Activated T-cell treated with anti-CD3 and anti-CD28 coated beads for 1 hour (primary cell): Measurements from ENCODE around the gene CATSPER4.

Source experiments
- DNase-seq: peaks from one replicate; pipeline ENCODE4 v3.0.0-alpha.2; 2020; ENCODE audit warnings: low read depth

The CATSPER4 gene

DNA sequence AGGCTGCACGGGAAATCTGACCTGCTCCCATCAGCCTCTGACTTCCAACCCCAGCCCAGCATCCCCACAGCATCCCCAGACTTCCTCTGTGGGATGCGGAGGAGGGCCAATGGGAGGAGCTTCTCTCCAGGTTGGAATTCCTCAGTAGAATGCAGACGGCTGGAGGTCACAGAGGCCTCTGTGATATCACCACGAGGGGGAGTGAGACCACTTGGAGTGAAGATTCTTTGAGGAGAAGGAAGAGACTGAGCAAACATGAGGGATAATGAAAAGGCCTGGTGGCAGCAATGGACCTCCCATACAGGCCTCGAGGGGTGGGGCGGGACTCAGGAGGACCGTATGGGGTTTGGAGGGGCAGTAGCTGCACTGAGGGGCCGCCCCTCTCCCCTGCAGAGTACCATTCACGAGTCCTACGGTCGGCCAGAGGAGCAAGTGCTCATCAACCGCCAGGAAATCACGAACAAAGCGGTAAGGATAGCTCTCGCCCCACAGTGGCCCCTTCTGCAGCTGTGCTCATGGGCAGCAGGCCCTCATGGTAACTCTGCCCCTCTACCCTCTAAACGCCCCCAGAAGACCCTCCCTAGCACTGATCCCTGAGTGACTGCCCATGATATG lies at the start of gene CATSPER4:
Gene CATSPER4, plus strand, starts transcription at position 230 of the 615 bp plus-strand sequence. Its CDS starts 26 bp downstream, at position 256.
- DNase-seq: no peak

DNA sequence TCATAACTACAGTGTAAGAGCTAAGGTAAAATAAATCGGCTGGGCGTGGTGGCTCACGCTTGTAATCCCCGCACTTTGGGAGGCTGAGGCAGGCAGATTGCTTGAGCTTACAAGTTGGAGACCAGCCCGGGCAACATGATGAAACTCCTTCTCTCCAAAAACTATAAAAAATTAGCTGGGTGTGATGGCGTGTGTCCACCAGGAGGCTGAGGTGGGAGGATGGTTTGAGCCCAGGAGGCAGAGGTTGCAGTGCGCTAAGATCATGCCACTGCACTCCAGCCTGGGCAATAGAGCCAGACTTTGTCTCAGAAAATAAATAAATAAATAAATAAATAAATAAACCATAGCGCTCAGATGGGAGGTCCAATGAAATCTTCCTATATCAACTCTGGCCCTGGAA lies 48.2 kb upstream of the CATSPER4 start:
- DNase-seq: no peak

DNA sequence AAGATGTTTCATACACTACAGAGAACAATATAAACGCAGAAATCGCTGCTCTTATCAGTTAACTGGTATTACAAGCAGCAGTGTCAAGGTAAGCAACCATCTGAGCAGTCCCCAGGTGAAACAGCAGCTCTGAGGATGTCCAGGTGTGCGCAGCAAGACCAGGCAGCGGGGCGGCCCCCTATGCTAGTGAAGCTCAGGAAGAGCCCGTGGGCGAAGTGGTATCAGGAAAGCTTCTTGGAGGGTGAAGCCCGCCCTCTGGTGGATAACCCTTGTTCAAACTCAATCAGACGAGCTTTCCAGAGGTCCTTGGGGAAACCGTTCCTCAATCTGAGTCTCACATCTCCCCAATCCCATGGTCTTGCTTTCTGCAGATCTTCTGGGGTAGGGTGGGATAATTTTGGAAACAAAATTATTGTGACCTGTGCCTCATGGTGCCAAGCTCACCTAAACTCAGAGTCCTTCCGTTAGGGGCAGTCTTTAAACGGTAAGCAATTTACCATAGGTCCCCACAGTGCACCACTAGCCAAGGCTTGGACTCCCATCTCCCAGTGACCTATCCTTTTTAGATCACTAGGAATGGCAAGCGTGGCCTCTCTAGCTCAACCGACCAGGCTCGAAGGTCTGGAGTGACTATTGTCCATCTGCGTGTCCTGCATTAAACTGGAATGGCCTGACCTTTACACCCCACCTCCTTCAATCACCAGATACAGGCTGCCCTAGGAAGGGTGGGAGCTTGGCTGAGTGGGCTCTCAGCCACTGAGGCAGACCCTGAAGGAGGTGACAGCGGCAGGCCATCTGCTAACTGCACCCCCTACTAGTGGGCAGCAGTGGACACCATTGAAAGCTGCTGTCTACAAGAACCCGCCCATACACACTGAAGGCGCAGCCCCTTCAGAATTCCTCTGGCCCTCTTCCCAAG lies 45.1 kb upstream of the CATSPER4 start:
- DNase-seq: peak; percentile 69

DNA sequence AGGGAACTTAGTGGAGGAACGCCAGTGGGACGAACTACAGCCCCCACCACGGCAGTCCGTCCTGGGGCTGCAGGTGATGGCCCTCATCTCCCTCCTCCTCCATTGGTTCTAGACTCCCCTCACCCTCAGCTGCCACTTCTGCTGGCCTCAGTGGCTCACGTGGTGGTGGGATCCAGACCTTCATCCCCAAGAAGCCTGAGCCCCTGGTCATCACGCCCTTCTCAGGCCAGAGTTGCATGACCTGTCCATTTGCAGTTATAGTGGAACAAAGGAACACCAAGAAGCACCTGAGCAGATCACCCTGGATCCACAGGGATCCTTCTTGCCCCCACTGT lies 44.5 kb upstream of the CATSPER4 start:
- no peak for DNase-seq

DNA sequence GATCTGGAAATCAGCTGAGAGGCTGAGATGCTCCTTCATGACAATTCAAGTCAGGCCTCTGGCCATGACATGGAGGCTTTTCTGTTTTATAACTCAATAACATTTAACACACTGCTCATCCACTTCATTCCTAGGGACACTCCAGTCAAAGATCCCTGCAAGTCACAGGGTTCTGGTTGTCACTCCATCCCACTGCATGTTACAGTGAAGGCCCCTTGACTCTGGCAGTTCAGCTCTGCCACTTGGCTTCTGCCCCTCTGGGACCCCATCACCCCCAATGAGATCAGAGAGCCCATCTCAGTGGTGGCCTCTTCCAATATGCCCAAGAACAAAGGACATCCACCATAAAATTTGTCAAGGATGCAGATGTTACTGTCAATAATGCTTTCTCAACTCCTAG lies 41.5 kb upstream of the CATSPER4 start:
- no peak for DNase-seq

DNA sequence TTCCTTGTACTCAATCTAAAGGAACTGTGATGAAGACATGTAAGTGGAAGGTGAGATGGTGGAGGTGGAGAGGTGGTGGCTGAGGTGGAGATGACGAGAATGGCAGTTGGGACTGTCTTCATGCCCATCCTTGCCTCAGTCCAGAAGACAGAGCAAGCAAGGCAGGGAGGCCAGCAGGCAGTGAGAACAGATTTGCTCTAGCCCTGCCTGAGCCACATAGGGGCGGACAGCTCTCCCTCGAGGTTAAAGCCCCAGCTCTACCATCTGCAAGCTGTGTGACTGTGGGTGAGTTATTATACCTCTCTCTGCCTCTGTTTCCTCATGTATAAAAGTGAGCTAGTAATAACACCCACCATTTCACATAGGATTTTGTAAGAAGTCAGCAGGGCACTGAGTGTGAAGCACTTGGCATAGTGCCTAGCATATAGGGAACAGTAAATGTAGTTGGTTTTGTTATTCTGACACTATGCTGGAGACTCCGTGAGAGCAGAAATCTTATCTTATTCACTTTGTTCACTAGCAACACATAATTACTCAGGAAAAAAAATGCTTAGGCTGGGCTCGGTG lies 36.4 kb upstream of the CATSPER4 start:
- DNase-seq: no peak

DNA sequence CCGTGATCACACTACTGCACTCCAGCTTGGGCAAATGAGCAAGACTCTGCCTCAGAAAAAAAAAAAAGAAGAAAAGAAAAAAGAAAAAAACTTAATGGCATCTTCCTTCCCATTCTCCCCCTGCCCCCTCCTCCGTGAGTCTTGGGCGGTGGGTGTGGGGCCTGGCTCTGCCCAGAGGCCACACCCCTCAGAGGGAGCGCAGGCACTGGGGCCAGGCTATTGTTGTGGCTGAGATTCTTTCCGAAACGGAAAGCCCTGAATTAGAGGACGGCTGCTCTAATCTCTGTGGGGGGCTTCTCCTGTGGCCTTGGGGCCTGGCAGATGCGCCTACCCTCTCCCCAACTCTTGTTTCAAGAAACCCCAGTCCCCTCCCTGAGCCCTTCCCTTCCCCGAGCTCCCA lies 35.7 kb upstream of the CATSPER4 start:
- no peak for DNase-seq

DNA sequence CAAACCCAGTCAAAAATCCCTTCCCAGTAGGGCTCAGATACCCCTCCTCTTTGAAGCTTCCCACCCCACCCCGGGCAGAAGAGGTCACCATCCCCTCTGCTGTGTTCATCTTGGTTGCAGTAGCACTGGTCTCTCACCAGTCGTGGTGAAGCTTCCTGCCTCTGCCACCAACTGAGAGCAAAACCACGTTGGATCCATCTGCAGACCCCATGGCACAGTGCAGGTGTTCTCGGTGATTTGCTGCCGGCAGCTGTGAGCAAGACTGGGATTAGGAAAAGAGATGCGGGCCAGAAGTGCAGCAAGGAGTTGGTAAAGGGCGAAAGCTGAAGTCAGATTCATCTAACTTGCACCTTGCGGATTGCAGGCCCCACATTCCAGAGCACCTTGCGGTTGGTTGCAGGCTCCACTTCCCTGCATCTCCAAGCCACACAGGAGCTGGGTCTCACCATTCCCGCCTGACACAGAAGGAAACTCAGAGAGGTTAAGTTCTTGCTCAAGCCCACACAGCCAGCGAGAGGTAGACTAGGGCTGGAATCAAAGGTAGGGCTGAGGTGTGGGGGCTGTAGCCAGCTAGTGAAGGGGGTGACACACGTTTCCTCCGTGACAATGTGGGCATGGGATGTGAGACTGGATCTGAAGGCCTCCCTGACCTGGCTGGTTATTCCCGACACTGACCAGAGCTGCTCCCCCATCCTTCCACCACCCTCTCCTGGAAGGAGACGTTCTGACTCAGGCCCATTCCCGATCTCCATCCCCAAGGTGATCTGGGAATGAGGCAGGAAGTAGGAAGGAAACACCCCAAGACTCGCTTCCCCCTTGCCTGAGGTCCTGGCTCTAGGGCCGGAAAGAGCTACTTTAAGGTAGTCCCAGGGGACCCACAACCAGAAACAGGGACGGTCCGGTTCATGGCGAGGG lies 34.8 kb upstream of the CATSPER4 start:
- no peak for DNase-seq

DNA sequence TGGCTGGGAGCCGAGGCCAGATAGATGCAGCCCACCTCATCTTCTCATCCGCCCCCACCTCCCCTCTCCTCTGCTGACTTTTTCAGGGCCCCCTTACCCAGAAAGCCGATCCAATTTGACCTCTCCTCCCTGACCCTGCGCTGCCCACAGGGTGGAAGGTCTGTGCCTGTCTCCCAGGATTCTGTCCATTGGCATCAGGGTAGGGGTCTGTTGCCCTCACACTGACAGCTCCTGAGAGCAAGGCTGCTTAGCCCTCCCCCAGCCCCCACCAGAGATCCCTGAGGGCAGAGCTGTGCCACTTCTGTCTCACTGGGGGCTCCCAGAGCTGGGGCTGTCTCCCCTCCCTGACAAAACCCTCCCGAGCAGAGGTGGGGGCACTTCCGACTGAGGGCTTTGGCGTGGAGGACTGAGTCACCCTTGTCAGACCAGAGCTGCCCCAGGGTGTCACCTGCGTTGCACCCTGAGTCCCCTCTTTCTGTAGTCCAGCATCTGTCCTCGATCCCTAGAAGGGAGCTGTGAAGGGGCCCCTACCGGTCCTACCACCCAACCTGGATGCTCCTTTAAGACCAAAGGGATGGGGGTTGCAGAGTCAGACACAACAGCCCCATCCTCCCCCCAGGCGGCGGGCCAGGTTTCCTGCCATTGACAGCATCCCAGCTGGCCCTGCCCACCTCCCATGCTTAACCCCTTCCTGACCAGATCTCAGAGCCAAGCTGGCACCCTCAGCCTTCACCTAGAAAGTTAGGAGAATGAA lies 33.9 kb upstream of the CATSPER4 start:
- no peak for DNase-seq

DNA sequence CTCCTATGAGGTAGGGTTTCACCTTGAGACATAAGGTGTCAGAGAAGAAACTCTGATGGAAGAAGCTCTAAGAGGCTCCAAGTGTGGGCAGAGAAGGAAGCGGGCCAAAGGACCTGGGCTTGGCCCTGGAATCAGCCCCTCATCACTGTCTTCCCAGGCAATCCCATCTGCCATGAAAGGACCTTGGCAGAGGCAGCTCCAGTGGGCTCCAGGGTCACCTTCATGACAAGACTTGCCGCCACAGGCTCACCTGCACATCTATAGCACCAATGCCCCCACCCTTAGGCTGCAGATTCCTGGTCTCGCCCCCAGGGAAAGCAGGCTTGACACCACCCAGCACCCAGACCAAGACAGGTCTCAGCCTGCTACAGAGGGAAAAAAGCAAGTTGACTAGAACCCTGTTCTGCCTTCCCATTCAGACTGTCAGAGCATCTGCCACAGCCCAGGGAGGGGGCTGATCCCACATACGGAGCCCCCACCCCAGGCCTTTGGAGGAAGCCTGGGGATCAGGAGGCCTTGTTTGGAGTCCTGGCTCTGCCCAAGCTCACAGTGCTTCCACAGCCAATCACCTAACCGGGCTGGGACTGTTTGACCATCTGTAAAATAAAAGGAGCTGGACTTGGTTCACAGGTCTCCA lies 32.0 kb upstream of the CATSPER4 start:
- DNase-seq: no peak

DNA sequence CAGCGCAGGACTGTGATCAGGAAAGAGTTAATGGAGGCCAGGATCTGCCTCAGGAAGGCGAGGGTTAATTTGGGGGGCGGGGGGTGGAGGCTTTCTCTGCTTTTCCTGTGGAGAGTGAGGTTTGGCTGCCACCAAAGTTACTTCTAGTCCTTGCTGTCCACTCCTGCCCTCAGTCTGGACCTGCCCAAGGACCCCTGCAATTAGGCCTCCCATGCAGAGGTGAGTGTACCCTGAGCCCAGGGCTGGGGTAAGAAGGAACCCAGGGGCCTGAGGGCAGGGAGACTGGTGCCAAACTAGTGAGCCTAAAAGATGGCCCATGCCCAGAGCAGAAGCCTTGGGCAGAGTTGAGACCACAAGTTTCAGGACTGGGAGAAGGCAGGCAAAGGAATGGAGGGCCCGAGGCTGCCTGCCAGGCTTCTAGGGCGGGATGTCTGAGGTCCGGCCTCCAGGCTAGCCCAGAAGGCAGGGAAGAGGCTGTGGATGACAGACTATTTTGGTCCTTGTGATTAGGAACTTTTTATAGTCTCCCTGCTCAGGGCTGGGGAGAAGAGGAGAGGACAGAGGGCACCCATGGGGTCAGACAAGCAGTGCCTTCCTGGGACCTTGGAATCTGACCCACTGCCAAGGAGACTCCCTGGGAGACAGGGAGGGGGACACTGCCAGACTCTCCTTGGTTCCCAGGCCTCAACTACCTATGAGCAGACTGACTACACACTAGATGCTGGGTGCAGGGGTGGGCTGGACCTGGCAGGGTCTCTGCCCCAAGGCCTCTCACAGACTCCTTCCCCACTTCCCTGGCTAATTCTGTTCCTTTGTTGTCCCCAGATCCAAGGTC lies 31.3 kb upstream of the CATSPER4 start, which contains the start of gene FAM110D:
Gene FAM110D, plus strand, starts transcription at position 172 of the 835 bp plus-strand sequence. CDS start 2,213 bp downstream, outside the sequence.
- DNase-seq: no peak

DNA sequence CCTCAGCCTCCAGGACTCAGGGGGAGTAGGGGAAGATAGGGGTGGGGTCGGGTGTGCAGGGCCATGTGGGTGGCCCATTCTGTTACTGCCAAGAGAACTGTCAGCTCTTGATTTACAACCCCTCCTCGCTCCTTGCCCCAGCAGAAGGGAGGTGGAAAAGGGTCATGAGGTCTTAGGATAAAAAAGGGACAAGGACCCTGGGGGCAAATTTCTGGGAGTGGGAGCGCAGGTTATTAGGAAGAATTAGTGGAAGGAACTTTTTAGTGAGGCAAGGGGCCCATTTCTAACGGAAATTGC lies 30.7 kb upstream of the CATSPER4 start:
- no peak for DNase-seq

DNA sequence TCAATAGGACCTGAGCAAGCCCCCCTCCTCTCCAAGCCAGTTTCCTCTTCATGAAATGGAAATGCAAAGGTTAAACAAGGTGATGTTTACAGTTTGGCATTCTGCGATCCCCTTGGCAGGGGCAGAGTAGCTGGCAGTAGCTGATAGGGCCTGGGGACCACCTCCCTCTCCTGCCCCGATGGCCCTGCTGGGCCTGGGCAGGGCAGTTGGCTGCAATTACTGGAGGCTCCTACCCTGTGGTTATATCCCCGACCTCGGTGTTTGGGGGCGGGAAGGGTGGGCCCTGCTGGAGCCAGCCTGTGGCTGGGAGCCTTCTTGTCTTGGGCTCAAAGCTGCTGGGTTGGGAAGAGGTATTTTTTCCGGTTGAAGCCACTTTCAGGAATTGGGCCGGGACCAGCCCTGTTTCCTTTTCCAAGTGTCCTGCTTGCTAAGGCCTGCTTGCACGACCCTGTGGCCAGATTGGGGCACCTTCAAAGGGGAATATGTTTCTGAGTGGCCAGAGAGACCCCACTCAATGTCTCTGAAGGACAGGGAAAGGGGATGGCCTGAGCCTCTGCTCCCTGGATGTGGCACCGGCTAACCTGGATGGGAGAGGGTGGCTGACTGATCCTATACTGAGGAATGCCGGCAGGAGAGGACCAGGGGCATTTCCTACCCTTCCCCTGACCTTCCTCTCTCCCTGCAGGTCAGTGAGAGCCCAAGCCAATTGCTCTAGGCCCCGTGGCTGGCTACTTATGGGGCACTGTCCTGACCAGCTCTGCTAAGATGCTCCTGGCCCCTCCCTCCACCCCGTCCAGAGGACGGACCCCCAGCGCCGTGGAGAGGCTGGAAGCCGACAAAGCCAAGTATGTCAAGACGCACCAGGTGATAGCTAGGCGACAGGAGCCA lies 29.6 kb upstream of the CATSPER4 start:
- no peak for DNase-seq

DNA sequence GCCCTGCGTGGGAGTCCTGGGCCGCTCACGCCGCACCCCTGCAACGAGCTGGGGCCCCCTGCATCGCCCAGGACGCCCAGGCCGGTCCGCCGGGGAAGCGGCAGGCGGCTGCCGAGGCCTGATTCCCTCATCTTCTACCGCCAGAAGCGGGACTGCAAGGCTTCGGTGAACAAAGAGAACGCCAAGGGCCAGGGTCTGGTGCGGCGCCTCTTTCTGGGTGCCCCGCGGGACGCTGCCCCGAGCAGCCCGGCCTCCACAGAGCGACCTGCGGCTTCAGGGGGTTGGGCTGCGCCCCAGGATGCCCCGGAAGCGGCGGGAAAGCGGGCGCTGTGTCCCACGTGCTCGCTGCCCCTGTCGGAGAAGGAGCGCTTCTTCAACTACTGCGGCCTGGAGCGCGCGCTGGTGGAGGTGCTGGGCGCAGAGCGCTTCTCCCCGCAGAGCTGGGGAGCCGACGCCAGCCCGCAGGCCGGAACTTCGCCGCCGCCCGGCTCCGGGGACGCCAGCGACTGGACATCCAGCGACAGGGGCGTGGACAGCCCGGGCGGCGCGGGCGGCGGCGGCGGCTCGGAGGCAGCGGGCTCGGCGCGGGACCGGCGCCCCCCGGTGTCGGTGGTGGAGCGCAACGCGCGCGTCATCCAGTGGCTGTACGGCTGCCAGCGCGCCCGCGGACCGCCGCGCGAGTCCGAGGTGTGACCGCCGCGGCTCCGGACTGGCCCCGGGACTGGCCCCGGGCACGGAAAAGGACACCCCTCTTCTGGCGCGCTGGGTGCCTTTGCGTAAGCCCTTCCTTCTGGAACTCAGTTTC lies 28.8 kb upstream of the CATSPER4 start:
- DNase-seq: no peak

DNA sequence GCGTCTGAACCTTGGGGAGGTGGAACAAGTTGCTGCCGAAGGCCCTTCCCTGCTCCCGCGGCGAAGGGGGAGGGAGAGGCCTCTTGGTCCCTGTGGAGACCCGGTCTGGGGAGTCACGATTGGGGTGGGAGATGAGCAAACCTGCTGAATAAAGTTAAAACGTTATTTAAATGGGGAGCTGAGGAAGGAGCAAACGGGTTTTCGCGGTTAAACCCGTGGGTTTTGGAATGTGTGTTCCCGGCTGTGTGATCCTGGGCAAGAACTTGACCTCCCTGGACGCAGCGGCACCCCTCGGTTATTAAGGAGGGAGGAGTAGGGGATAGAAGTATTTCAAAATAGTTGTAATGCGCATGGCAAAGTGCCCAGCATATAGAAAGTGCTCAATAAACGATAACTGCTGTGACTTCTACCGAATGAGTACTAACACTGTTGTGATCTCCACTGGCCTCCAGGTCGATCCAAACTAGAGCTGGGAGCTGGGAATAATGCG lies 28.1 kb upstream of the CATSPER4 start:
- no peak for DNase-seq

DNA sequence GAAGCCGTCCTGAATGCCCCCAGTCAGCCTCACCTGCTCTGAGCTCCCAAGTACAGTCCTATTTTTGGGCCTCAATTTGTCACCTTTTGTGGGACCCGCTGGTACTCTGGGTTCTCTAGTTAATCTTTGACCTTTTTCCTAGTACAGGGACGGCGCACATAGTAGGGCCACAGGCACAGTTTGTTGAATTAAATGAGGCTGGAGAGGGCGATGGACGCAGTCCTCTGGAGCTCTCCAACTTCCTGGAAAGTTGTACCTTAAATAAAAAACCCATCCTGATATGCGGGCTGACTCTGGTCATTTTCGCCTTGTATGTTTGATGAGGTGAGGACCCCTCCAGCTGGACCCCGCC lies 26.7 kb upstream of the CATSPER4 start:
- no peak for DNase-seq

DNA sequence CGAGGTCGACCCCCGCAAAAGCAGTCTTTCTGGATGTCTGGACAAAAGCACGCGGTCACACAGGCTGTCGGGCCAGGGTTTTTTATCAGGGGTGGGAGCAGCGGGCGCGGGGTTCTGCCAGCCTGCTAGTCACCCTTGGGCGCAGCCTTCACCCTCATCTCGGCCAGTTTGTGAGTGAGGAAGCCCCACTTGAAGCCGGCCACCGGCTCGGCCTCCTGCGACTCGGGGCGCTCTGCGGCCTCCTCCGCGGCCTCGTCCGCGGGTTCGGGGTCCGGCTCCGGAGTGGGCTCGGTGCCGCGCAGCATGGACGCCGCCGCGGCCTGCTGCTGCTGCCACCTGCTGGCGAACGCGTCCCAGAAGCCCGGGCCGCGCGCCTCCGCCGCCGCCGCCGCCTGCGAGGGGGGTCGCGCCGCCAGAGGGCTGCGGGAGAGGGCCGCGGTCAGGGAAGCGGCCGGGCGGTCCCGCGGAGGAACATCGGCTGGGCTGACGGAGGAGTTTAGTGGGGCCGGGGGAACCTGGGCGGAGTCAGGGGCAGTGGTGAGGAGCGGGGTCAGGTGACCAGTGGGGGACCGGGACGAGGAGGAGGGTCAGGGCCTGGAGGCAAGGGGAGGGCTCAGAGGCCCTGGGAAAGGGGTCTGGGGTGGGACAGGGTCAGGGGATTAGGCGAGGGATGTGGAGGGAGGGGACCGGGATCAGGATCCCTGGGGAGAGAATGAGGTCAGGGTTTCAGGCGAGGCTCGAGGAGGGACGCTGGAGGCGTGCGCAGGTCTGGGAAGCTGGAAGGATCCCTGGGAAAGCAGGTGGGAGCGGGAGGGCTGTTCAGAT lies 26.2 kb upstream of the CATSPER4 start:
- DNase-seq: peak; percentile 52
